SHP77 treated with DMSO at 0.1 percent for 48 hours (cell line): ENCODE data around the gene COL8A2.
"Not testable (repeated sequence)": the region's sequence is repeated elsewhere in the genome, so short reads cannot be mapped to it uniquely, and the experiment has no call there.

ENCODE experiments used
- DNase-seq: peaks from one replicate; lab custom pipeline; 2025; lab: John Stamatoyannopoulos, UW

Gene COL8A2

GRCh38 chr1:36125129-36125991, at the start of gene COL8A2:
Gene COL8A2, minus strand, starts transcription at chr1:36125222. Its CDS starts 24,980 bp downstream, at chr1:36100242.
- DNase-seq, result no peak

- DNase-seq, result no peak
These were observed 49.7 kb upstream of the COL8A2 start for GRCh38 chr1:36174713-36175112.

GRCh38 chr1:36172983-36173382, 48.0 kb upstream of the COL8A2 start:
- DNase-seq, result no peak

GRCh38 chr1:36172017-36172747, 47.2 kb upstream of the COL8A2 start:
- no peak for DNase-seq

GRCh38 chr1:36170643-36171412, 45.8 kb upstream of the COL8A2 start:
- no peak for DNase-seq

- DNase-seq, result no peak
These were observed 43.5 kb upstream of the COL8A2 start for GRCh38 chr1:36168514-36168913.

- no peak for DNase-seq
These were observed 42.2 kb upstream of the COL8A2 start for GRCh38 chr1:36166938-36167905.

- no peak for DNase-seq
These were observed 41.1 kb upstream of the COL8A2 start for GRCh38 chr1:36166136-36166535.

- DNase-seq, result no peak
These were observed 40.1 kb upstream of the COL8A2 start for GRCh38 chr1:36165145-36165544.

- DNase-seq, result no peak
These were observed 39.3 kb upstream of the COL8A2 start for GRCh38 chr1:36164361-36164760.

- no peak for DNase-seq
These were observed 38.4 kb upstream of the COL8A2 start for GRCh38 chr1:36163426-36163825.

- no peak for DNase-seq
These were observed 37.7 kb upstream of the COL8A2 start for GRCh38 chr1:36162680-36163239.

- no peak for DNase-seq
These were observed 36.9 kb upstream of the COL8A2 start for GRCh38 chr1:36161641-36162531.

- DNase-seq, result peak; percentile 26
These were observed 36.0 kb upstream of the COL8A2 start for GRCh38 chr1:36160949-36161485.

- no peak for DNase-seq
These were observed 35.4 kb upstream of the COL8A2 start for GRCh38 chr1:36160388-36160948.

GRCh38 chr1:36159614-36160387, 34.8 kb upstream of the COL8A2 start:
- no peak for DNase-seq

GRCh38 chr1:36158827-36159252, 33.8 kb upstream of the COL8A2 start:
- DNase-seq, result not testable (repeated sequence)
